ENCODE data around the gene OLFML2A.

OLFML2A gene

DNA sequence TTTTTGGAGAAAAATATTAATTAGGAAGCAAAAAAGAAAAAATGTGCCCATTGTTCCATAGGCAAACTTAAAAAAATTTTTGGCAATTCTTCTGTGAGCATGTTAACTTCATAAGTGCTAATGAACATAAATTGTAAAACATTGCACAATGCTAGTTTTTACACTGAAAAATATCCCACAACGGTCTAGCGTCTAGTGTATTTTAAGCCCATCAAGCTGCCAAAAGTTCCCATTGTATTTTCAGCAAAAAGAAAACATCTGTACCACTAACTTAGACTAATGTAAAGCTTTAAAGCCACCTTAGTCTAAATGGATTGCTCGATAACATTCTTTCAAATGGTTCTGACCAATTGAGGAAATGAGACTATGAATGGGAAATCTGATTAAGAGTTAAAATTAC lies 8.6 kb upstream of the OLFML2A start:
- DNase-seq (ENCODE audit: extremely low spot score) = no peak
- POLR2A ChIA-PET = no interaction called here
- TF ChIP-seq, protein P1, sequence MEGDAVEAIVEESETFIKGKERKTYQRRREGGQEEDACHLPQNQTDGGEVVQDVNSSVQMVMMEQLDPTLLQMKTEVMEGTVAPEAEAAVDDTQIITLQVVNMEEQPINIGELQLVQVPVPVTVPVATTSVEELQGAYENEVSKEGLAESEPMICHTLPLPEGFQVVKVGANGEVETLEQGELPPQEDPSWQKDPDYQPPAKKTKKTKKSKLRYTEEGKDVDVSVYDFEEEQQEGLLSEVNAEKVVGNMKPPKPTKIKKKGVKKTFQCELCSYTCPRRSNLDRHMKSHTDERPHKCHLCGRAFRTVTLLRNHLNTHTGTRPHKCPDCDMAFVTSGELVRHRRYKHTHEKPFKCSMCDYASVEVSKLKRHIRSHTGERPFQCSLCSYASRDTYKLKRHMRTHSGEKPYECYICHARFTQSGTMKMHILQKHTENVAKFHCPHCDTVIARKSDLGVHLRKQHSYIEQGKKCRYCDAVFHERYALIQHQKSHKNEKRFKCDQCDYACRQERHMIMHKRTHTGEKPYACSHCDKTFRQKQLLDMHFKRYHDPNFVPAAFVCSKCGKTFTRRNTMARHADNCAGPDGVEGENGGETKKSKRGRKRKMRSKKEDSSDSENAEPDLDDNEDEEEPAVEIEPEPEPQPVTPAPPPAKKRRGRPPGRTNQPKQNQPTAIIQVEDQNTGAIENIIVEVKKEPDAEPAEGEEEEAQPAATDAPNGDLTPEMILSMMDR (IDR thresholded peaks at IDR 0.05; ENCODE audit: control extremely low read depth, extremely low read depth, low read depth, missing control alignments) = no peak
- CTCF ChIA-PET = interaction anchor here (1.9 to 12.5 kb wide), 2 partner anchors 84 to 152 kb away, joined by 6 to 814 read pairs; partner anchors contain the start of genes ARPC5L, RPL35 and WDR38

DNA sequence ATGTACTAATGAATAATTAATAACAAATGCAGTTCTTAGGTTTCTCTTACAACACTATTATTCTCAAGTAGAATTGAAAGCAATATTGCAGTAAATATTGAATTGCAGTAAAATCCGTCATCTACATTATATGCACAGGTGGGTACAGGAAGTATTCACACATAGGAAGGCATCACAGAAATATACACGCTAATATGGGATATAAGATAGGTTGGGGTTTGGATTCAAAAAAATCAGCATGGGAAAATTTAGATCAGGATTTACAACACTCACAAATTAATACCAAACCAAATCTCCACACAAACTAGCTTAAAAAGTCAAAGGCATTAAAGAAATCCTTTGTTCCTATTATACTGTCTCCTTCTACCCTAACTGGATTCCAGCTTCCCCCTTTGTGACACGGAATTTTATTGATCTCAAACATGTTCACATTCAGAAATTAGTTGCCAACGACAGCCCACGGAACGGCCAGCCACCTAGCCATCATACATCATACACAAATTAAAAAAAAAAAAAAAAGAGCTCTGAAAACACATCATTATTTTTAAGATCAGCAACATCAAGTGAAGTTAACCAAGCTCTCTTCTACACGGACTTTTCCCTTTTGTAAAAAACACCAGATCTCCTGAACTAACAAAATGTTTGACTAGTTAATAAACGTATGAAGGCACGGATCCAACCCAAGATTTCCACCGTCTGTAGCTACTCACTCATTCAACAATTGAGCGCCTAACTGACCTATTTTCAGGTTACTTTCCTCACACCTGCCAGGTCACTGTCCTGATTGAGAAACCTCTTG lies 8.0 kb upstream of the OLFML2A start:
- POLR2A ChIA-PET = no interaction called here
- no peak for DNase-seq (ENCODE audit: extremely low spot score)
- TF ChIP-seq, protein P1 (IDR thresholded peaks at IDR 0.05; ENCODE audit: control extremely low read depth, extremely low read depth, low read depth, missing control alignments) = no peak
- CTCF ChIA-PET = interaction anchor here (0.8 to 12.5 kb wide), 4 partner anchors 11 to 152 kb away, joined by 3 to 814 read pairs (median 4); partner anchors contain the start of genes ARPC5L, RPL35 and WDR38

DNA sequence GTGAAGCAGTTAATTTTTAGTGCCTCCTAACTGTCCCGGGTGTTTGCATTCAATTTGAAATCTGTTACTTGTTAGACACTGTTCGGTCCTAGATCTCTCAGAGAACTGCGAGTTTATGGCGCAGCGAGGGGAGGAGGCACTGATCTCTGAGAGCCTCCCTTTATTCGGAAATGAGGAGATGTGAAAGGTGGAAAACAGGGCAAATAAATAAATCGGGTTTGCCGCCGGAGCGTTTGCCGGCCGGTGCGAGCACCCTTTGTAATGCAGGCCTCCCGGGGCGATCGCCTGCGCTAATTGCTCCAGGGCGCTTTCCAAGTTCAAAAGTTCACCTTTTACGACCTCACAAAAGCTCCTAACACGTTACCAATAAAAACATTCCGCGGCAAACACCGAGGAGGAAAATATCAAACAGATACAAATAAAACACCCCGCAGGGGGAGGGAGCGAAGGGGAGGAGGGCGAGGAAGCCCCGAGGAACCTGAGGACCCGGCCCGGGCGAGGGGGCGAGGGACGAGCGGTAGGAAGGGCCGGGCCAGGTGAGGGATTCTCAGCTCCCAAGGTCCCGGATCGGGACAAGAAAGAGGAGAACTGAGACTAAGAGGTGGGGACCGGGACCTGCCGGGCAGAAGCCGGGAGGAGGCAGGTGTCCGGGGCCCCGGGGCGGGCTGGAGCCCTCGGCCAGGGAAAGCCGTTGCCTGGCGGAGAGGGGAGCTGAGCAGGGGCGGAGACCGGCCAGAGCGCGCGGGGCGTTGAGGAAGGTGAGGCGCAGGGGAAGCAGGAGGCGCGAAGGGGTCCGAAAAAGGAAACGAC lies 7.2 kb upstream of the OLFML2A start:
- ChIA-PET POLR2A (interaction anchor here (0.6 to 1.4 kb wide), 3 partner anchors 85 to 166 kb away, joined by 7 to 9 read pairs (median 9); partner anchors contain the start of genes ARPC5L and RPL35), CTCF (interaction anchor here (0.8 to 12.5 kb wide), 6 partner anchors 8 to 153 kb away, joined by 3 to 814 read pairs (median 6); partner anchors contain the start of genes ARPC5L, RPL35 and WDR38)
- TF ChIP-seq, protein P1 (IDR thresholded peaks at IDR 0.05; ENCODE audit: control extremely low read depth, extremely low read depth, low read depth, missing control alignments) = no peak
- DNase-seq (ENCODE audit: extremely low spot score) = no peak

DNA sequence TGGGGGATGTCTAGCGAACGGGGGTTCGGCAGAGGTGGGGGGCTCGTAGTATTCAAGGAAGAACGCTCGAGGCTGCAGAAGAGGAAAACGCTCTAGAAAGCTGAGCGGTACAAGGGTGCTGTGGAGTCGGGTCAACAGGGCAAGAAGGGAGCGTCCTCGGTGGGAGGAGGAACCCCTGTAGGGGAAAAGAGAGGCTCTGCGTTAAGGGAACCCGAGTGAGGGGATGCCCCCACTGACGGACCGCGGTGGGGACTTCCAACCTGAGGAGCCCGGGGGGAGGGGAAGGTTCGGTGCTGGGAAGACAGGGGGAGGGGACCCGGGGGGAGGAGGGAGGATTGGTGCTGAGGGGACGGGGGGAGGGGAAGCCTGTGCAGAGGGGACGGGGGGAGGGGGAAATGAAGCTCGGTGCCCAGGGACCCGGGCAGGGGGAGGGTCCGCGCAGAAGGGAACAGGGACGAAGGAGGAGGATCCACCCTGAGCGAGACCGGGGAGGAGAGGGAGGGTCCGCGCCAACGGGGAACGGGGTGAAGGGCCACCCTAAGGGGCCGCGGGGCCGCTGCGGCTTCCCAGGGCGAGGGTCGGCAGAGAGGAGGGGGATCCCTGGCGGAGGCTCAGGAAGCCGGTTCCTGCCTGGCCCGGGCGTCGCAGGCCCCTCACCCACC lies 6.4 kb upstream of the OLFML2A start:
- TF ChIP-seq, protein P1 (IDR thresholded peaks at IDR 0.05; ENCODE audit: control extremely low read depth, extremely low read depth, low read depth, missing control alignments) = no peak
- DNase-seq (ENCODE audit: extremely low spot score) = peak; percentile 70
- POLR2A ChIA-PET = interaction anchor here (0.6 to 1.4 kb wide), 4 partner anchors 84 to 165 kb away, joined by 3 to 9 read pairs (median 8); partner anchors contain the start of genes ARPC5L and RPL35
- CTCF ChIA-PET = interaction anchor here (0.7 to 12.5 kb wide), 22 partner anchors 9 to 589 kb away, joined by 3 to 814 read pairs (median 4); partner anchors contain the start of genes ARPC5L, RPL35 and WDR38

DNA sequence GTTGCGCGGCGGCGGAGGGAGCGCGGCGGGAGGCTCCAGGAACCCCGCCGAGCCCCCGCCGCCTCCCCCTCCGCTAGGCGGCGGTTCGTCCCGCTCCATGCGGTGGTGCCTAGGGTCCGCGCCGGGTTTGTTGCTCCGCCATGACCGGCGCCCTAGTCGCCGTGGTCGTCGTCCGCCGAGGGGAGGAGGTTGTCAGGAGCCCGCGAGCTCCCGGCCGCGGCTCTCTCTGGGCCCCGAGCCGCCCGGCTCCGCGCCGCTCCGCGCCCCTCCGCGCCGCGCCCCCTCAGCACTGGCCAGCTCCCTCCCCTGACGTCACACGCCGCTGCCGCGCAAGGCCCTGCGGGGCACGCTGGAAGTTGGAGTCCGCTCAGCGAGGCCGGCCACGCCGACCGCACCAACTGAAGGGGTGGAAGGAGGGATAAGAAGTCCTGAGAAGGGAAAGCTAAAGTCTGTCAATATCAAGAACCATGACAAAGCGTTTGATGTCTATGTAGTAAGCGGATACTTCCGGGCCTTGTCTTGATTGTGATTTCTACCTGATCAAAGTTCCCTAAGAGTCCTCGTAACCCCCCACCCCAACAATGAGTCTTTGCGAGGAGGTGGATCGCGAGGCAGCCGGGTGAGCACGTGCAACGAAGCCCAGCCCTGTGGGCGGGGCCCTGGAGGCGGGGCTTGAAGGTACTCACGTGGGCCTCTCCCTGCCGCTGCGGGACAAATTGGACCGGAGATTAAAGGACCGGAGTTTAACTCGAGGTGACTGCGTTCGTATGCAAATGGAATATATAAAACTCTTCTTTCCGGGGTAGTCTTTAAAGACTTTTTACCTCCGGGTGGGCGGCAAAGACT lies 5.7 kb upstream of the OLFML2A start, which contains the start of gene NR6A1:
Gene NR6A1 (minus strand): TSS at position 291 of the 846 bp plus-strand sequence.
- peak; percentile 97 for DNase-seq (ENCODE audit: extremely low spot score)
- ChIA-PET CTCF (interaction anchor here (0.7 to 12.5 kb wide), 31 partner anchors 8 to 599 kb away, joined by 3 to 814 read pairs (median 4); partner anchors contain the start of genes ARPC5L, RPL35, SCAI and WDR38), POLR2A (interaction anchor here (1.0 to 1.4 kb wide), 2 partner anchors 84 to 85 kb away, joined by 3 to 9 read pairs; no protein-coding TSS in a partner anchor)
- TF ChIP-seq, protein P1 (IDR thresholded peaks at IDR 0.05; ENCODE audit: control extremely low read depth, extremely low read depth, low read depth, missing control alignments) = no peak

All from GM10248 (cell line).